GM20431 (cell line): ENCODE measurements around the gene UTS2R.
"Not testable (repeated sequence)": the region's sequence is repeated elsewhere in the genome, so short reads cannot be mapped to it uniquely, and the experiment has no call there.

Experiments
- in situ Hi-C: fragments of 300-500 bp; cut with MseI, MboI; formaldehyde crosslinking; loops from one replicate; pipeline ENCODE4 v1.15.0; 2020; ENCODE audit warnings: low sequenced_read_pairs; ENCODE audit not compliant: unreplicated experiment

UTS2R gene

DNA sequence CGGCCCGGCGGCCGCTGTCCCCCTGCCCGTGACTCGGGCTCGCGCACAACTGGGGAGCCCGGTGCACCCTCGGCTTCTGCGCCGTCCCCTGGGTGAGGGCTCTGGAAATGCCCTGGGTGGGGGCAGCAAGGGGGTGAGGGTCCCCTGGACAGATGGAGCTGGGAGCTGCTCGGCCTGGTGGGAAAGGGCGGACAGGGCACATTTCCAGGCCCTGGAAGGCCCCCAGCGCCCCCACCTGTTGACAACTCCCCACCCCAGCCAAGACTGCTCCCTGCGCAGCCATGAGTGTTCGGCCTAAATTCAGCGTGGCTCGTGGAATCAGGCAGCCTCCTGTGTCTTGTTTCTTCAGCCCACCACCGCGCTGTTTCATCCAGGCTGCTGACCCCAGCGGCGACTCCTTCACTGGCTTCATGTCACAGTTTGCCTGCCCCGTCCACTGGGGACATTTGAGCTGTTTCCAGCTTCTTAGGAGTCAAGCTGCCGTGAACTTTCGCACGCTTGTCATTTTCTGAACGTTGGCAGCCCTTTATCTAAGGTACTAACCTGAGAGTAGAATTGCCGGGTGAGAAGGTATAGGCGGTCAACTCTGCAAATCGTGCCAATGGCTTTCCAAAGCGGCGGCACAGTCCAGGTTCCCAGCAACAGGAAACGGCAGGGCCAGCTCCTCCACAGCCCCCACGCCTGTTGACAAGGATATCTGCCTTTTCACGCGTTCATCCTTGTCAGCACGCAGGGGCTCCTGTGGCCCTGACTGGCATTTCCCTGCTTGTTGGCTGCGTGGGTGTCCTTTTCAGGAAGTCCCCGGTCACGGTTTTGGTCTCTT lies 895 bp downstream of the UTS2R start:
- in situ Hi-C loops, result no loop called here

- in situ Hi-C loops, result not testable (repeated sequence)
These were observed 1.5 kb downstream of the UTS2R start for GRCh38 chr17:82373072-82373452.

GRCh38 chr17:82373731-82374625 lies 2.4 kb downstream of the UTS2R start:
- in situ Hi-C loops, result no loop called here

GRCh38 chr17:82374626-82375331 lies 3.2 kb downstream of the UTS2R start:
- in situ Hi-C loops, result no loop called here

- in situ Hi-C loops, result no loop called here
These were observed 3.9 kb downstream of the UTS2R start for GRCh38 chr17:82375359-82376041.

DNA sequence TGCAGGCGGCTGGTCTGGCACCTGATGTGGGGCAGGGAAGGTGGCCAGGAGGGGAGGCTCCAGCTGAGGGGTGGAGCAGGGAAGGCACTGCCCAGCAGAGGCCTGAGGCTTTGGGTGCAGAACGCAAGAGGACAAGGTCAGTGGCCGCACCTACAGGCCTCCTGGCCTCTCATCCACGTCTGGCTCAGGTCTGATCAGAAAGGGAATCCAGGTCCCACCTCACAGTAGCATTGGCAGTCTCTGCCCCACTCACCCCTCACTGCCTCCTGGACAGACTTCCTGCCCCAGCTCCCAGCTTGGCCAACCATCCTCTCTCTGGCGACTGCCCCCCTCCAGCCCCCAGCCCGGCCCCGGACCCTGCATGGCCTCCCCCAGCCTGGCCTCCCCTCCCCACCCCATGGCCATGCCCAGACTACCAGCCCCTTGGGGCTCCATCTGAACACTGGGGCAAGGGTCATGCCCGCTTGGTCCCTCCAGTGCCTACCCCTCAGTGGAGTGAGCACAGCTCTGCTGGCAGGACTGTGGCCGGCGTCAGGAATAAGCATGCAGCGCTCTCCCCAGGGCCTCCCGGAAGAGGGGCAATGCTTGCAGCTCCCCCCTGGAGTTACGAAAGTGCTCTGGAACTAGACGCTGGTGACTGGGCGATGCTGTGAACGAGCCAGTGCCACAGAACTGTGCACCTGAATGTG lies 4.6 kb downstream of the UTS2R start:
- in situ Hi-C loops, result no loop called here

DNA sequence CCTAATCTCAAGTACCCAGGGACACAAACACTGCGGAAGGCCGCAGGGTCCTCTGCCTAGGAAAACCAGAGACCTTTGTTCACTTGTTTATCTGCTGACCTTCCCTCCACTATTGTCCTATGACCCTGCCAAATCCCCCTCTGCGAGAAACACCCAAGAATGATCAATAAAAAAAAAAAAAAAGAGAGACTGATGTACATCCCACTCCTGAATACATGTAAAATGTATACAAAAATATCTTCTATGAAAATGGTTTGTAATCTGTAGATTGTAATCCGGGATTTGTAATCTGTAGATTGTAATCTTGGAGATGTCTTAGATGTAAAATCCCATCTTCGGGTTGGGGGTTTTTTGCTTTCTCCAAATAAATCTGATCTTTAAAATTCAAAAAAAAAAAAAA lies 5.7 kb downstream of the UTS2R start:
- in situ Hi-C loops, result not testable (repeated sequence)

DNA sequence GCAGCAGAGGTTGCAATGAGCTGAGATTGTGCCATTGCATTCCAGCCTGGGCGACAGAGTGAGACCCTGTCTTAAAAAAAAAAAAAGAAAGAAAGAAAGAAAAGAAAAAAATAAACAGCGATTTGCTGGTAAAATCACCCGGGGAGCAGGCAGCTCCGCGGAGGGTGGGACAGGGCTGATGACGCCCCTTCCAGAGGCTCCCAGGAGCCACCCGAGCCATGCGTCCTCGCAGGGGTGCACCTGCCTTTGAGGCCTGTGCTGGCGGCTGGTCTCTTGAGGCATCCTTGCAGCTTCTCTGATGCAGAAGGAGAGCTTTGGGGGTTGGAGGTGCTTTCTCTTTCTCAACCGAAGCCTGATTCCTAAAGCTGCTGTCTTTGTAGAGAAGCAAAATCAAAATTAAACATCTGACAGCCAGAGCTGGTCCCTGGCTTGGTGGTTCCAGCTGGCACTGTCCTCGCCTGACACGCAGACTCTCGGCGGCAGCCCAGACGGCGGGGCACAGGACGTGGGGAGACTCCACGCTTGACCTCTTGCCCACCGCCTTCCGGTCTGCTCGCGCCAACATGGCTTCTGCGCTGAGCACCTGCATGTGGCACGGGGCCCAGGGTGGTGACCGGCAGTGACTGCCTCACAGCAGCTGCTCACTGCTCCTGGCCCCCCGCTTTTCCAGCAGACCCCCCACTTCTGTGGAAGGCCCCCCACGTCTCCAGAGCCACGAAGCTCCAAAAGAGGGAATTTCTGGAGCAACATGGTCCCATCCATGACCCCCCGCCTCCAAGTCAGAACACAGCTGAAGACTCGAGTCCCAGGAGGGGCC lies 6.6 kb downstream of the UTS2R start:
- in situ Hi-C loops, result no loop called here

DNA sequence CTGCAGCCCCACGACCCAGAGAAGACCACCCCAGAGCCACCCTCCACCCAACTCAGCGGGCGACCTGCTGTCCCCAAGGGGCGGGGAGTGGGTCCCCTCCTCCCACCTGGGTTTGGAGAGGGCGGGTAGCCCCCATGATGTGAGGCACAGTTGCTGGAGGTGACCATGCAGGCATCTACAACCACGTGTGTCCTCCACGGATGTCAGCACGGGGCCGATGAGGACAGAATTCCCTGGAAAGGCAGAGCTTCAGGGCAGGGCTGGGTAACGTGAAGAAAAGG lies 7.1 kb downstream of the UTS2R start:
- in situ Hi-C loops, result no loop called here

- in situ Hi-C loops, result no loop called here
These were observed 9.5 kb downstream of the UTS2R start for GRCh38 chr17:82380860-82381702.

GRCh38 chr17:82381703-82382009 lies 10.1 kb downstream of the UTS2R start:
- in situ Hi-C loops, result not testable (repeated sequence)

DNA sequence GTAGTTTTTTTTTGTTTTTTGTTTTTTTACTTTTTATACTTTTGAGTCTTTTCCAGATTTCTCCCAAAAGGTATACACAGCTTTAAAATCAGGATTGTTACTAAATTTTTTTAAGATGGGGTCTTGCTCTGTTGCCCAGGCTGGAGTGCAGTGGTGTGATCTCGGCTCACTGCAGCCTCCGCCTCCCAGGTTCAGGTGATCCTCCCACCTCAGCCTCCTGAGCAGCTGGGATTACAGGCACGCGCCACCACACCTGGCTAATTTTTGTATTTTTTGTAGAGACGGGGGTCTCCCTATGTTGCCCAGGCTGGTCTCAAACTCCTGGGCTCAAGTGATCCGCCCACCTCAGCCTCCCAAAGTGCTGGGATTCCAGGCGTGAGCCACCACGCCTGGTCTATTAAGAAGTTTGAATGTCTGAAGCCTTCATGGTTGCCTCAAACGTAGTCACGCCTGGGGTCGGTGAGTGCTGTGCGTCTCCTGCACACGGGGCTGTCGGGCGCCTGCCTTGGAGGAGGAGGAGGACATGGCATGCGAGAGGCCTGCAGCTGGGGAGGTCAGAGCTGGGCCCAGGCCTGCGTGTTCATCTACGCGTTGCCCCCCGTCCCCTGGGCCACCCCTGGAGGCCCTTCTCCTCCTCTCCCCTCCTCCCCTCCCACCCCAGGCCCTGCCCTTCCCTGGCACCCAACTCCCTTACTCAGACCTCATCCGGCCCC lies 10.8 kb downstream of the UTS2R start:
- in situ Hi-C loops, result not testable (repeated sequence)

DNA sequence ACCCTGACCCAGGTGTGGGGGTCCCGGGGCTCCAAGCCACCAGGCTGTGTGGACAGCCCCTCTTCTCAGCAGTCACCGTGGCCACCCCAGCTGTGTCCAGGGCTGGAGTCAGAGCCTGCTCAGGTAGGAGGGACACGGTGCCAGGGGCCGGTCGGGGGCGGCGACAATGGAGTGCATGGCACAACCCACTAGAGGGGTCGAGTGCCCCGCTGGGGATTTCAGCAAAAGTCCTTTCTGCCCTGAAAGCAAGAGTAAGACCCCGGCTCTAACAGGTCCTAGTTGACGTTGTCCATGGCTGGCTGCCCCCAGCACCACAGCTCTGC lies 11.3 kb downstream of the UTS2R start:
- in situ Hi-C loops, result no loop called here

DNA sequence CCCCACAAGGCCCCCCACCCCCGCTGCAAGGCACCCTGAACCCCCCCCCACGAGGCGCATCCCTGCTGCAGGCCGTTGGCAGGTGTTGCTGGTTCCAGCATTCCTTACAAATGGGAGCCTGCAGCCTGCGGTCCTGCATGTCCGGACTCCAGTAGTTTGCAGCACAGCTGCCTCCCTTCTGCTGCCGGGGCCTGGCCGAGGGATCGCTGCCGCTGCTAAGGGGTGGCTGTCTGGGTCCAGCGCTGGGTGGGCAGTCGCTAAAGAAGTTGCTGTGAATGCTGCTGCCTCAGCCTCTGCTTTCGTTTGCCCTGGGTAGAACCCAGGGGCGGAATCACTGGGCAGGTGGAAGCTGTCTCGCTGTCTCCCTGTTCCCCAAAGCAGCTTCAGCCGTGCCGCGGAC lies 11.8 kb downstream of the UTS2R start:
- in situ Hi-C loops, result no loop called here

DNA sequence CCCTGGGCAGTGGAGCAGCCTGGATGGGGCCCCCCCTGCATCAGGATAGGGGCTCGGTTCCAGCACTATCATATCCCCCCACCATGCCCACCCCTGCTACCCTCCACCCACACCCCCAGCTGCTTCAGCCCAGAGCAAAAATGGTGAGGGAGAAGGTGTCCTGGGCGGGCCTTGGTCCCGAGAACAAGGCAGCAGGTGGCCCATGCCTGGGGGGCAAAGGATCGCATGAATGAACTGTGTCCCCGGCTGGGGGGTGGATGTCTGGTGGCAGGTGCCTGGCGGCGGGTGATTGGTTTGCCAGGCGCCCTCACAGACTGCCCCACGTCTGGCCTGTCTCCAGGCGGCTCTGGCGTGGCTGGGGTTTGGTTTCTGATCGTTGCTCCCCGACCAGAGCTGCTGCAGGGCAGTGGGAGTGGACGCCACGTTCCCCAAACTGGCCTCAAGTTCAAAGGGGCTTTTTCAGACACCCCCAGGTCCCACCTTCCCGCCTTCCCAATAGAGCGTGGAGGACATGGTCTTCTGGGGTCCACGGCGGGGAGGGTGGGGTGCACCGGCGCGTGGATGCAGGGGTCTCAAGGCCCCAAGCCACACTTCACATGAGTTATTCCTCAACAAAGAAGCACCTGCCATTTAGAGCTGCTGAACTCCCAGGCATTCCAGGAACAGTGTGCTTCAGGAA lies 12.6 kb downstream of the UTS2R start:
- in situ Hi-C loops, result no loop called here

GRCh38 chr17:82384730-82385481 lies 13.3 kb downstream of the UTS2R start:
- in situ Hi-C loops, result no loop called here
